Stimulated activated CD8-positive, alpha-beta memory T cell treated with anti-CD3 and anti-CD28 coated beads, Interleukin-7, amount 100 ng/mL, for 1 hour (primary cell): ENCODE measurements around the gene NDP.

Source experiments
- DNase-seq, 2 donors: peaks; one replicate each; pipeline ENCODE4 v3.0.0-alpha.2; 2020; ENCODE audit warnings: low read depth in 2 of 2

NDP gene, protein sequence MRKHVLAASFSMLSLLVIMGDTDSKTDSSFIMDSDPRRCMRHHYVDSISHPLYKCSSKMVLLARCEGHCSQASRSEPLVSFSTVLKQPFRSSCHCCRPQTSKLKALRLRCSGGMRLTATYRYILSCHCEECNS

DNA sequence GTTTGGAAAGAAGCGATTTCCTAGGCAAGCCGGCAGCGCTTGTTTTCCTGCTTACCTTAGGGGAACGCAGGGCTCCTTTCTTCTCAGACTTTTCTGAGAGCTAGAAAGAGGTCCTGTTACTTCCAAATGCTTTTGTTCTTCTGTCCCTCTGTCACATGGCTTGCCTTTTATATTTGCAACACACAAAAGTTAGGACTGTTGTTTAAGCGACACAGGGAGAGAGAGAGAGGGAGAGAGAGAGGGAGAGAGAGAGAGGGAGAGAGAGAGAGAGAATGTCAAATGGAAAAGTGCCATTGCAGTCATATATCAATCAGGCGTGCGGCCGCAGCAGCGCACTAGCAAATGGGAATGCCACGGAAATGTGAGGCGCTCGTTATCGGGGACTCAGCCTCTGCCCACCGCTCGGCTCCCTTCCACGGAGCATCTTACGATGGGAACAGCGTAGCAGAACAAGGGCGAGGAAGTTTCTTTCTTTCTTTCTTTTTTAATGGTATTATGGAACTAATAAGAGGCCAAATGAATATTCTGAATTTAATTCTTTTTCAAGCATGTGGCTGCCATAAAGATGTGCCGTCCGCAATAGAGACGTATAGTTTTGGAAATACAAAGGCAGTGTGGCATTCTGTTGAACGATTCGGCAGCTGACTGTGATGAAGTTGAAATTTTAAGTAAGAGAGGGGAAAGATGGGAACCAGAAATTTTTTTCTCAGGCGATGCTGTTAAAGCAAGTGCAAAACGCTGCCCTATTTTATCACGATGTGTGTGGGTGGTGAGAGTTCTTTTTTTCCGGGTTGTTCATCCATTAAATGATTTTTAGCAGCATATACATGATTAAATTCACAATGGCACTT, at the start of gene NDP:
Gene NDP (minus strand): TSS at position 142 of the 851 bp plus-strand sequence. CDS start 14,745 bp downstream, outside the sequence.
- no peak for DNase-seq

DNA sequence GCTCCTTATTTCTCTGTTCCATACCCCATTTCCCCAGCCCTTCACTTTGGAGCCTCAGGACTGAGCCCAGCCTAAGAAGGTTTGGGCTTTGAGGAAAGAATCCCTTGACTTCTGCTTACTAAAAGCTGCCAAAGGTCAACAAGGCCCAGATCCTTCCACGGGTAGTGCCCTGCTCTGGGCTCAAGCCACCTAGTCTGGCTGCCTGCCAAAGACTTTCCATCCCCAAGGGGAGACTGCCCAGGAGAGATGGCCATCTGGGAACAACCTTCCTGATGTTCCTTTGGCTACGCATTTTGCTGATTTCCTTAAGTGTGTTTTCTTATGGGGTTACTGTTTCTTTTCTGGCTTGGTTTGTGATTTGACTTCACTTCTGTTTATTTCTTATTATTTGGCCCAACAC, 49.8 kb upstream of the NDP start:
- DNase-seq: no peak

DNA sequence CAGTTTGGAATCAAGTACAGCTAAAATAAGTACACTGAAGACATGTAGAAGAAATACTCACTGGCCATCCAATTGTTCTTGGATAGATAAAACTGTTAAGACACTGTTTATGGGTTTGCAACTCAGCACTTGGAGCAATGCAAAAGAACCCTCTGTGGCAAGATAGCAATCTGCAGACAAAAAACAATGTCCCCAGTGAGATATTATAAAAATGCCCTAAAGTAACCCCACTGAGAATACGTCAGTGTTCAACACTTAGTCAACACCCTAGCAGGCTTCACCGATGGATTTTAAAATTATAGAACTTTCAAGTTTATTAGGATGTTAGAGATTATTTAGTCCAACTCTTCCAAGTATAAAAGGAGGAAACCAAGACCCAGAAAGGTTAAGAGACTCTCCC, 47.5 kb upstream of the NDP start:
- no peak for DNase-seq

DNA sequence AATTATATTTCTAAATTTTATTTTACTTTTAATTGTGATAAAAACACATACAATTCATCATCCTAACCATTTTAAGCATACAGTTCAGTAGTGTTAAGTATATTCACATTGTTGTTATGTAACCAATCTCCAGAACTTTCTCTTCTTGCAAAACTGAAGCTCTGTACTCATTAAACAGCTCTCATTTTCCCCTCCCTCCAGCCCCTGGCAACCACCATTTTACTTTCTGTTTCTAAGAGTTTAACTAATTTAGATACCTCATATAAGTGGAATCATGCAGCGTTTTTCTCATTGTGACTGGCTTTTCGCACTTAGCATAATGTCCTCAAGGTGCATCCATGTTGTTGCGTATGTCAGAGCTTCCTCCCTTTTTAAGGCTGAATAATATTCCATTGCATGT, 46.7 kb upstream of the NDP start:
- no peak for DNase-seq

DNA sequence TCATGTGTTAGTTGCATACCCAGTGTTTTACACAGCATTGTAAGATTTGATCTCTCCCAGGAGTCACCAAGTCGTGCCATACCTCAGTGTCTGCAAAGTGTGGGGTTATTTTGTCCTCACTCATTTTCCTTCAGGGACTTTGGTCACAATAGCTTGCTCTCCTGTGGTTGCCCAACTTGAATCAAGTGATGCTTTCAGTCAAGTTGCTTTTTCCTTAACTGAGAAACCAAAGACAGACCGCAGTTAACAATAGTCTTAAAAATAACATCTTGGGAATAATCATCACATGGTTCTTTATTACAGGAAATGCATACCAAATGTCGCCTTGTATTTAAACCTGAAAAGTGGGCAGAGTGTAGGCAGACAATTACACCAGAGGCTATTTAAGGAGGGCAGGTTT, 44.5 kb upstream of the NDP start:
- DNase-seq: no peak

DNA sequence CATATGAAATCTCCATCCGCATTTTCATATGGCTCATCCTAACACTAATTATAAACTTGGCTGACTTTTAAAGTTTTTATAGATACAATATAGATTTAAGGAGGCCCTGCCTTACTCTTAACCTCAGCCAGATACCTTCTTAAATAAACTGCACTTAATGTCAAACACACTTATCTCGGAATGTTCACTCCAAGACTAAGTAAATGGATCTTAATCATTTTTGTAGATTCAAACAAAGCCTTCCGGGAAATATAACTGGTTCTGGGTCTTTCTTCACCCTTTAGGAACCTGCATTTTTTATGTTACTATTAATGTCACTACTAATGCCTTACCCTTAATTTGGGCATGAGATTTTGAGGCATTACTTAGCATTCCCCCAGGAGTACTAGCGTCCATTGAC, 43.7 kb upstream of the NDP start:
- DNase-seq: no peak

DNA sequence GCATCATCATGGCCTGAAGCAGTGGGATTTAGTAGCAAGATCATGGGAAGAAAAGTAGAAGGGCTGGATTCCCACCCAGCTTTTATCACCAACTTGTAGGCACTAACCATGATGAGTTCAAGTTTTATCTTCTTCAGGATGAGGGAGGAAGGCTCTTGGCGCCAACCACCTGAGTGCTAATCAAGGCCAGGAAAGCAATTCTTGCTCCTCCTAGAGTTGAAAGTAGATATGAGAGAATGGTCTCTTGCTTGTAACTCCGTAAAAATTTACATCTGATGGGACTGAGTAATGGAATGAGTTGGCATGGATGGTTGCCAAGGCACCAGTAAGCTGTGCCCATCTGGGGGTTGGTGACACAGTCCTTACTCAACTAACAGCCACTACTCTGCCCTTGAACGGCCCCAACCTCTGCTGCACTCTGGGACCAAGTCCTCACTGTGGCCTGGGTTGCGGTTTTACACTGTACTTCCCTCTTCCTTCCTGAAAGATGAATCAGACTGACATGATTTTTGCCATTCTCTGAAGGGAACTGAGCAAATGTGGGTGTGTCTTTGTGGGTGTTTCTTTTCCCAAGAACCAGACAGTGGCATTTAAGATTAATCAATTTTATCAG, 39.4 kb upstream of the NDP start:
- DNase-seq: peak; percentile 9 to 13

DNA sequence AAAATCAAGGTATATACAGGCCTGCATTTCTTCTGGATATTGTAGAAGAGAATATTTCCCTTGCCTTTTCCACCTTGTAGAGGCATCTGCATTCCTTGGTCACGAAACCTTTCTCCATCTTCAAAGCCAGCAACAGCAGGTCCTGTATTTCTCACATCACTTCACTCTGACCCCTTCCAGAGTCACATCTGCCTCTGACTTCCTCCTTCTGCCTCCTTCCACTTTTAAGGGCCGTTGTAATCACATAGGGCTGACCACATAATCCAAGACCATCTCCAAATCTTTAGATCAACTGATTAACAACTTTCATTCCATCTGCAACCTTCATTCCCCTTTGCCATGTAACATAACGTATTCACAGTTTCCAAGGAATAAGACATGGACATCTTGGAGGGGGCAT, 38.3 kb upstream of the NDP start:
- no peak for DNase-seq

DNA sequence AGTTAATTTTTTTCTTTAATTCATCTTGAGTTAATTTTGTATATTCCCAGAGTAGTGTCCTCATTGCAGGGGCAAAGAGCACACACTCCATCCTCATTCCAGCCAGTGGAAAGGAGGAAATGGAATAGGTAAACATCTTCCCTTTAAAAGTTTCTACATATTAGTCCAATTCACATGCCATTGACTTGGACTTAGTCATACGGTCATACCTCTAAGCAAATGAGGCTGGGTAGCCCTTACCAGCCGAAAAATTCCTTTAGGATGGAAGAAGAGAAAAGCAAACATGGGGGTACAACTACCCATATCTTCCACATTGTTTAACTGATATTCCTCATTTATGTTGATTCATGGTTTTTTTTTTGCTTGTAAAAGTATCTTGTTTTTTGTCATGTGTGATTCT, 37.4 kb upstream of the NDP start:
- no peak for DNase-seq

DNA sequence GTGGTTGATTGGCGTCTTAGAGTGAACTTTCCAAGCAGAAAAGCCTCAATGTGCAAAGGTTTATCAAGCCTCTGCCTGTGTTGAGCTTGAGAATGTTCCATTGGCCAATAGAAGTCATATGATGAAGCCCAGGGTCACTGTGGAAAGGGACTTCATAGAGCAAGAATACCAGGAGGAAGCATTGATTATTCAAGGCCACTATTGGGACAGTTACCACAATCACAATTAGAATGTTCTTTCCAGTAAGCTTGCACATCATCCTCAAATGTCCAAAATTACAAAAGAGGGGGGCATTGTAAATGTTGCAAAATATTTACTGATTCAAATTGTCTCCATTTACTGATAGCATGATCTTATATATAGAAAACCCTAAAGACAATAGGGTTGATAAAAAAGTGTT, 32.9 kb upstream of the NDP start:
- DNase-seq: no peak

DNA sequence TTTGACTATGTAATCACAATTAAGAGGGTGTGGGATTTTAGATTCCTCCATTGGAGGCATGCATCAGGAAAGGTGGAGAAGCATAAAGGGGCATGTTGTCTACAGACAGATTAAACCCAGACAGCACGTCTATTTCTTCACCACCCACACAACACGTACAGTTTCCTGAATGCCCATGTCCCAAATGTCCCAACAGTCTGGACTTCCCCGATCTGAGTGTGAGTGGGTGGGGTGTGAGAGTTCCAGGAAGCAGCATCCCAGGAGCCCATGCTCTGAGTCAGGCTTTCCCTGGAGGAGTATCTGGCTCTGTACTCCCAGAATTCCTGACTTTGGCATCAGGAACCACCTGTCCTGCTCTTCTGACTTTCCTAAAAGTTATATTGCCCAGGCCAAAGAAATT, 30.8 kb upstream of the NDP start:
- no peak for DNase-seq

DNA sequence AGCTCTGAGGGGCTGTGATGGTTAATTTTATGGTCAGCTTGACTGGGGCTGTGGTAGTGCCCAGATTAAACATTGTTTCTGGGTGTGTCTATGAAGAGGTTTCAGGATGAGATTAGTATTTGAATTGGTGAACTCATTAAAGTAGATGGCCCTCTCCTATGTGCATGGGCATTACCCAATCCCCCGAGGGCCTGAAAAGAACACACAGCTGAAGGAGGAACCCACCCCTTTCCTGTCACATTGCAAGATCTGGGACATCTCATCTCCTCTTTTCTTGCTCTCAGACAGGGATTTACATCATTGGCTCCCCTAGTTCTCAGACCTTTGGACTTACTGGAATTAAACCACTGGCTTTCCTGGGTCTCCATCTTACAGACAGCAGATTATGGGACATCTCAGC, 29.4 kb upstream of the NDP start:
- no peak for DNase-seq

DNA sequence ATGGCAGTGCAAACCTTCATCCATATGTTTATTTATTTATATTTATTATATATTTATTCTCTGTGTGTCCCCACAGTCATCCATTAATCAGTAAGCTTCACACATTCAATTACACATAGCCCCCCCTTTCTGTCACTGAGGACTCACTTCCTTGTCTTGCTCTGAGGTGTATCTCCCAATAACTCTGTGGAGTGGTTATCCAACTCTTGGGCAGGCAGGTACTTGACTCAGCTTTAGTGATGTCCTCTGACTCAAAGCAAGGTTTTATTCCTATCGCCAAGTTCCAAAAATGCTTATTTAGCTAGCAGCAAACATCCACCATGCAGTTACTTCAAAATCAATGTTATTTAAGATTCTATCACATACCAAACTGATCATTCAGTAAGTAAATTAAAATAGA, 25.2 kb upstream of the NDP start:
- DNase-seq: no peak

DNA sequence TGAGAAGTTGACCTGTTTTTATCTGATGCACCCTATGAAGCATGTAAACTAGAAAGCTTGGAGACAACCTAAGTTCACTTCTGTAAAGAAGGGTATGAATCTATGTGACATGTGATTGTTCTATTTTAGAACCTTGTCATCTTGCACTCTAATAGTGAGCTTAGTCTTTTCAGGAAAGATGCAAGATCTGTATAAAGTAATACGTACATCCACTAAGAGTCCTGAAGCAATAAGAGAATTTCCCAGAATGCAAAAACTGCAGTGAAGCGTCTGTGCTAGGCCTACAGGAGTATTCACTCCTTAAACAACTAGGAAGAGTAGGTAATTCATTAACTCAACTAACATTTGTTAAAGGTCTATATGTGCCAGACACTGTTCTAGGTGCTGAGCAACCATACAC, 23.3 kb upstream of the NDP start:
- no peak for DNase-seq

DNA sequence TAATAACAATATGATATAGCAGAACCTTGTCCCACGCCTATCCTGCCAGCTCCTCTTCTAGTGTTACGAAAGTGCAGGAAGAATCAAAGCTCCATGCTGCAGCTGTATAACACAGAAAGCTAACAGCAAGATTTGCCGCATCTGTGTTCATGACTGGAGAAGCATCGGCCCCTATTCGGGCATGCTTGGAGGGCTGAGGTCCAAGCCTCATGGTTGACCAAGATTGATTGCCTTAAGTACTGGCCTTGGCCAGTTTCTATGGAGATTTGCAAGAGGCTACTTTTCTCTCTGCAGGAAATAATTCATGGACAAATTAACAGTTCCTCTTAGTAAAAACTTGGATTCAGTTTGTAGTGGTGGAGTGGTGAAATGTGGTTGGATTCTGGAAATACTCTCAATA, 12.9 kb upstream of the NDP start:
- DNase-seq: no peak

DNA sequence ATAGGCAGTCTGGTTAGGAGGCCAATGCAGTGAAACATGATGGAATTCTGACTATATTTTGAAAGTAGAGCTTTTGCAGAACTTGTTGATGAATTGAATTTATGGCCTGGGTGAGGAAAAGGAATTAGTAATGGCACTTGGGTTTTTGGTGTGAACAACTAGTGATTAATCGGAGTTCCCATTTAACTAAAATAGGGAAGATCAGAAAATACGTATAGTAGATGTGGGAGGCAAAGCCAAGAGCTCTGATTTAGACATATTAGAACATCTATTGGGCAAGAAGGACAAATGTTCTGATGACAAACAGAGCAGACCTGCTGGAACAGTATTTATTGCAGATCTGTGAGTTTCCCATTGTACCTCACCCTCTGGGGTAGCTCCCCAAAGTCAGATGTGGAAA, 12.3 kb upstream of the NDP start:
- no peak for DNase-seq

DNA sequence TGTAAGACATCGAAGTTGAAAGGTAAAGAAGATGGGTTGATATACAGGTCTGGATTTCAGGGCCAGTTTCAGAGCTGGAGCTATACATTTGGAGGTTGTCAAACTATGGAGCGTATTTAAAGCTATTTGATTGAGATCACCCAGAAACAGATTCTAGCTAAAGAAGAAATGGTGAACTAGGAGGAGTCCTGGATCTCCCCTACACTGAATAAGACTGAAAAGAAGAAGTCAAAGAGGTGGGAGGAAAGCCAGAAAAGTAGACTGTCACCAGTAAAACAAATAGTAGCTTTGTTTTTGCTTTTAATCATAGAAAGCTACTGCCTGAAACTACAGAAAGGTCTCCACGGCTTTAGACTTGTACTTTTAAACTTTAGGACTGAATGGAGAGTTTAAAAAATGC, 5.0 kb upstream of the NDP start:
- no peak for DNase-seq

DNA sequence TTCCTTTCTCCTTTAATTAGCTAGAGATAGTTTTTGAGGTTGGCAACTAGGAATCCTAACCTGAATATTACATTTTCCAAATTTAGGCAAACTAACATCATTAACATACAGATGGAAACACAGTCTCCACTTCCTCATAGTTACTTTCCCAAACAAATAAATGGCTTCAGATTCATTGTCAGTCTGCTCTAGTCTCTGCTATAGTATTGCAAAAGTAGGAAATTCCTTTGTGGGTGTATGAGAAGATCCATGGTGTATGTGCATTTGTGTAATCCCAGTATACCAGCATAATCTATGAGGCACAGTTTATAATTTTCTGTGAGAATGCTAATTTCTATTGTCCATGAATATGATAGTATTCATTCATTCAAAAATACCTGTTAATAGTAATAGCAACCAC, 3.0 kb upstream of the NDP start:
- DNase-seq: no peak

DNA sequence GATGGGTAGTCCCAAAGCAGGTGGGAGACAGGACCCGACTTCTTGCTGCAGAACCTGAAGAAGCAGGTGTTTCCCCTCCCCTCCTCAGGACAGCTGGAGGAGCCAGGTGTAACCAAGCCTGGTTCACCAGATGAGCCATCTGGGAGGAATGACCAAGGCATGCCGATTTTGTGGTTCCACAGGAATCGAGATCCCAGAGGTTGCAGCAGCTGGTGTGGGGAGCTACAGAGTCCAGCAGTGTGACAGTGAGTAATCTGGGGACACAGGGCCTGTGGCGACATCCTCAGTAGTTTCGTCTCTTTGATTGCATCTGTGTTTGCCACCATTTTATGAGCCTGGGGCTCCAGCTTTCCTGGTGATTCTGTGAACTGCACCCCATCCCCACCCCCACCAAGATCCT, 2.6 kb upstream of the NDP start:
- DNase-seq: no peak

DNA sequence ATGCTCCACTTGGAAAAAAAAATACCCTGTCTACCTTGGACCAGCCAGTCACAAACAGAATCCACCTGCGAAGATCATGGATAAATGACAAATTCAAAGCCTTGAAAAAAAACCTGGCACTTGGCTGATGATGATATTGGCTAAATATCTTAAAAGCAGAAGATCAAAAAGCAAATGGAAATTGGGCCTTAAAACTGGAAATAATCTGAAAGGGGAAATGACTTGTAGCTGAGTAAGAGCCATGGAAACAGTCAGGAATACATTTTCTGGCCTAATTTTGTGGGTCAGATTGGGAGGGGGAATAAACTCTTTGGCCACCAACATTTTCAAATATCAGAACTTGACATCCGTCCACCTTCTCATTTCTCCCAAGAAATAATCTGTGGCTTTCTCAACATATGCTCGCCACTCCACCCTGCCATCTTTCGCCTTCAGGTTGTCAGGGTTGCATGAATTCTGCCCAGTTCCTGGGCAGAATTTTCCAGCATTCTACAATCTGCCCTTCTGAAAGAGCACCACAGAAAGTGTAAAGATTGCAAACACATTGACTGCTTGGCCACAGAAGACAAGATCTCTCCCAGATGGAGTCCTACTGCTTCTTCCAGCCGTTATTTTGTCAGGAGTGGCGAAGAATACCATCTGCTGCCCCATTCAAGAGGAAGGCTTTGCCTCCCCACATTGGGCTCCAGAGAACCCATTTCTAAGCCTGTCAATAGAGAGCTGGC, 1.7 kb upstream of the NDP start:
- DNase-seq: no peak

DNA sequence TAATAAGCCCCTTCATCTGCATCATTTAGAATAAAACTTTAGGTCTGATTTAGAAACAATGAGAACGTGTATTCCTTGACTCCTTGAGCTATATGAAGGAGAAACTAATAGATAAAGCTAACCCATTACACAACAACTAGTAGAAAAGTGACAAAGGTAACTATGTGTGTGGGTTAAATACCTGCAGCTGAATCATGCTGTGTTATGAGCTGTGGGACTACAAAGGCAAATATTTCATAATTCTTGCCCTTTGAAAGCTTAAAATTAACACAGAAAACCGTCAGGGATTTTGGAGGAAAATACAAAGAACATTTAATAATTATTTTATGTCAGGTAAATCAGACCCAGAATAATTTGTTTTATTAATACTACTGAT, 898 bp upstream of the NDP start:
- DNase-seq: no peak
